Esophagus muscularis mucosa (tissue), 4 donors: Measurements from ENCODE around the gene CD72.

Experiments
- CTCF ChIP-seq, 3 experiments: fragments of 200-600 bp in 2 of 3; fragments of 450-650 bp in 1 of 3; sonication (generic) in 2 of 3; IDR thresholded peaks; one replicate each; pipeline ENCODE4 v1.5.1; 2017 to 2019; ENCODE audit warnings: antibody characterized with exemption in 3 of 3, mild to moderate bottlenecking in 2 of 3, moderate library complexity in 1 of 3
- EP300 ChIP-seq: sonication (generic); formaldehyde crosslinking; IDR thresholded peaks from one replicate; pipeline ENCODE4 v1.6.1; 2017; ENCODE audit warnings: antibody characterized with exemption
- POLR2A ChIP-seq: fragments of 450-650 bp; IDR thresholded peaks from one replicate; pipeline ENCODE4 v1.6.1; 2017; ENCODE audit warnings: antibody characterized with exemption, moderate library complexity, mild to moderate bottlenecking, low read depth
- POLR2AphosphoS5 ChIP-seq, 2 donors: sonication (generic); formaldehyde crosslinking; IDR thresholded peaks; one replicate each; pipeline ENCODE4 v1.6.1; 2017; ENCODE audit warnings: antibody characterized with exemption in 2 of 2

- no peak for TF ChIP-seq CTCF (IDR thresholded peaks at IDR 0.05)
- no peak for TF ChIP-seq EP300
- no peak for TF ChIP-seq POLR2A
- TF ChIP-seq POLR2AphosphoS5 (IDR thresholded peaks at IDR 0.05) = no peak
Observed at GRCh38 chr9:35561468-35562261, 56.5 kb downstream of the CD72 start.
